GM12892 (cell line): ENCODE results near the gene MXRA8.

Source experiments
- DNase-seq: peaks from one replicate; pipeline ENCODE4 v3.0.0; 2011; ENCODE audit not compliant: insufficient read length
- FAIRE-seq: peaks from 2 replicates; lab custom pipeline; 2011; peaks lifted over from hg19 to GRCh38; lab: Jason Lieb, UNC
- POLR2A ChIP-seq: IDR thresholded peaks from 2 replicates; pipeline ENCODE4 v1.6.1; 2011; ENCODE audit warnings: low read depth, low read length, control low read depth
- POLR2AphosphoS5 ChIP-seq: IDR thresholded peaks from 2 replicates; pipeline ENCODE4 v1.6.1; 2011; ENCODE audit warnings: low read depth, low read length, control low read depth
- TAF1 ChIP-seq: IDR thresholded peaks from 2 replicates; pipeline ENCODE4 v1.6.1; 2011; ENCODE audit warnings: low read depth, mild to moderate bottlenecking, control low read depth, low read length, borderline replicate concordance

Gene MXRA8

DNA sequence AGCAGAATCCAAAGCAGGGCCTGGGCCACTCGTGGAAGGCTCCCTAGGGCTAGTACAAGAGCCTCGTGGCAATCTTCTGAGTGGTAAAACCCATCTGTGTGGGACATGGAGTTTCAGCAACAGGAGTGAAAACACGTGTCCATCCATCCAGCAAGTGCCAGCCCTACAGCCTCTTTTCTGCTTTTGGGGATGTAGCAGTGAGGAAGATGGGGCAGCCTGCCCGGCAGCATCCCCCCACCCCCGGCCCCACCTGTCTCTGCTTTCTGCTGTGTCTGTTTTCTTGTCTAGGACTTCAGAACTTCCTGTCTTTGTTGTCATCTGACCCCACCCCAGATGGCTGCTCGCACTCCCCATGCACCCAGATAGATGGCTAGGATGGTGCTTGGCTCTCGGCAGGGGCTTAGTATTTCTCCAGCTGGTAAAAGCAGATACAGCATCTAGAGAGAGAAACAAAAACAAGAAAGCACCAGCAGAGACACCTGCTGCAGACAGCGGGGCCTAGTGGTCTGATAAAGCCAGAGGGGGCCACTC lies 32.2 kb downstream of the MXRA8 start:
- DNase-seq (no peak), FAIRE-seq (no peak)
- TF ChIP-seq TAF1 (no peak), POLR2AphosphoS5 (no peak), POLR2A (no peak)

DNA sequence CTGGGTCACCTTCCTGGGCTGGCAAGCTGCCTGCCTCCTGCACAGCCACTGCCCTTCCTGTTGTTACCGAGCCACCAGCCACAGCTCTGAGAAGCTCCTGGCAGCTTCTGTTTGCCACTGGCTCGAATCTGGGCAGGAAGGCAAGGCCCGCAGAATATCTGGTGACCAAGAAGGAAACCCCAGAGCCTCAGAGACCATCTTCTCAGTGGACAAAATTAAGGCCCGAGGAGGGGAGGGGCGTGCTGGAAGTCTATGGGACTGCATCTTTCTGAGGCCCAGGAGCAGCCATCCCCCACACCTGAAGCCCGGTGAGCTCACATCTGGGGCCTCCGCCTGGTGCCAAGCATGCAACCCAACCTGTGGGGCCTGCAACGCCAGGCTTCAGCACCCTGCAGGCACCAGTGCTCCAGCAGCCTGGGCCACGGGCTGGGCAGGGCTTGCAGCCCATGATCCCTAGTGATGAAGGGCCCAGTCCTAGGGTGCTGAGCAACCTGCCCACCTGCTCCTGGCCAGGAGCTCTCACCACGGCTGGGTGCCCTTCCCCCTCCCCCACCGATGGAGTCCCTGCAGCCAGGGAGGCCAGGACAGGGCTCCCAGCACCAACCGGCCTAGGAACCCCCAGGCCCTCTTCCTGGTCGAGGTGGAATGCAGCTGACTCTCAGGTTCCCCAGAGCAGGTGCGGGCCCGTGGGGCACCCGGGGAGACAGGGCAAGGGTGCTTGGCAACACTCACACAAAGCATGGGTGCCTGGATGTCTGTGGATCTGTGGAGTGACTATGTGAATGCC lies 32.9 kb downstream of the MXRA8 start:
- DNase-seq = no peak
- TF ChIP-seq POLR2A (no peak), POLR2AphosphoS5 (no peak), TAF1 (no peak)

DNA sequence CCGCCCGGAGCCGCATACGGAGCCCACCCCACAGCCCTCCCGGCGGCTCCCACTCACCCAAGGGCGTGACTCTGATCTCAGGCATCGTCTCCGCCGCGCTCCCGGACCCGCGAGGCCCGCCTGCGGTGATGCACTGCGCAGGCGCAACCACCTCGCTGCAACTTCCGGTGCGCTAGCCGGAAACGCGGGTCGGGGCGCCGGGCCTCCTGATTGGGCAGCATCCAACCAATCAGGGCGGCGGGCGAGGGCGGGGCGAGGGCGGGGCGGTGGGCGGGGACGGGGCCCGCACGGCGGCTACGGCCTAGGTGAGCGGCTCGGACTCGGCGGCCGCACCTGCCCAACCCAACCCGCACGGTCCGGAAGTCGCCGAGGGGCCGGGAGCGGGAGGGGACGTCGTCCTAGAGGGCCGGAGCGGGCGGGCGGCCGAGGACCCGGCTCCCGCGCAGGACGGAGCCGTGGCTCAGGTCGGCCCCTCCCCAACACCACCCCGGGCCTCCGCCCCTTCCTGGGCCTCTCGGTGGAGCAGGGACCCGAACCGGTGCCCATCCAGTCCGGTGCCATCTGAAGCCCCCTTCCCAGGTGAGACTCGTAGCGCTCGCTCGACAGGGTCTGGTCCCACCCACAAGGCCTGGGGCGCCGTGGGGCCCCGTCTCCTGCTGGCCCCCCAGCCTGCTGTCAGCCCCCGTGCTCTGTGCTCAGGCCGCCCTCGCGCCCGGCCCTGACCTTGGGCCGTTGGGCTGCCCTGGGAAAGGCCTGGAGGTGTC lies 33.6 kb downstream of the MXRA8 start, which contains the start of the genes CPTP and INTS11:
CPTP (plus strand) TSS at position 279 of the 764 bp plus-strand sequence. CDS start 2,109 bp downstream, outside the sequence.
INTS11 (minus strand) TSS at position 137 of the 764 bp plus-strand sequence; CDS start at position 85, 52 bp downstream.
- peak; percentile 98 for FAIRE-seq
- TF ChIP-seq POLR2AphosphoS5 (peak; percentile 65), POLR2A (peak; percentile 83), TAF1 (peak; percentile 3; the same call in 1 of the 2 replicates)
- peak; percentile 99 for DNase-seq

More for the DNA sequence above, 32.9 kb downstream of the MXRA8 start:
- no peak for FAIRE-seq

DNA sequence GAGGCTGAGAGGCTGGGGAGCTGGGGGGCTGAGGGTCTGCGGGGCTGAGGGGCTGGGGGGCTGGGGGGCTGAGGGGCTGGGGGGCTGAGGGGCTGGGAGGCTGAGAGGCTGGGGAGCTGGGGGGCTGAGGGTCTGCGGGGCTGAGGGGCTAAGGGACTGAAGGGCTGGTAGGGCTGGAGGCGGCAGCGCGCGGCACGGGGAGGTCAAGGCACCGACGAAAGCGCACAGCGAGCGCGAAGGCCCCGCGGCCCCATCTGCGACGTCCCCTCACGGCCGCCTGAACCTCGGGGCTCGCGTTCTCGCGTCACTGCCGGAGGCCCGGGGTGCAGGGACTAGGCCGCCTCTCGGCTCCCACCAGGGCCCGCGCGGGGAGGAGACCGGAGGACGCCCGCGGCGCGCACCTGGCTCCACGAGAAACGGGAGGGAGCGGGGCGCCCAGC lies 34.3 kb downstream of the MXRA8 start:
- TF ChIP-seq TAF1 = no peak
- TF ChIP-seq POLR2AphosphoS5 = no peak
- no peak for TF ChIP-seq POLR2A
- DNase-seq (no peak), FAIRE-seq (no peak)

DNA sequence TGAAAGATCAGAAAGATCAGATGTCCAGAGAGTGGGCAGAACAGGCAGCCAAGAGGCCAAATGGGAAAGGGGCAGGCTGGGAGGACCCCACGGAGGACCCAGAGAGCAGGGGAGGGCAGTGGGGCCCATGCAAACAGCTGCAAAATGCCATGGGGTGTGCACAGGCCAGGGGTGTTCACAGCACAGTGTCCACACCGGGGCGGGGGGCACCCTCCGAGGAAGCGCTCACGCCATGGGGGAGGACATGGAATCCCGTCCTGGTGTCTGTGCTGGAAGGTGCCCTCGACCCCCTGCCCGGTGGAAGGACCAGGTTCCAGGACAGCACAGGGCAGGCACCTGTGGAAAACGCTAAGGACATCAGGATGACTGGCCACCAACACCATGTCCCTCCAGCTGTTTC lies 35.4 kb downstream of the MXRA8 start:
- TF ChIP-seq POLR2A (no peak), TAF1 (no peak), POLR2AphosphoS5 (no peak)
- DNase-seq (no peak), FAIRE-seq (no peak)

DNA sequence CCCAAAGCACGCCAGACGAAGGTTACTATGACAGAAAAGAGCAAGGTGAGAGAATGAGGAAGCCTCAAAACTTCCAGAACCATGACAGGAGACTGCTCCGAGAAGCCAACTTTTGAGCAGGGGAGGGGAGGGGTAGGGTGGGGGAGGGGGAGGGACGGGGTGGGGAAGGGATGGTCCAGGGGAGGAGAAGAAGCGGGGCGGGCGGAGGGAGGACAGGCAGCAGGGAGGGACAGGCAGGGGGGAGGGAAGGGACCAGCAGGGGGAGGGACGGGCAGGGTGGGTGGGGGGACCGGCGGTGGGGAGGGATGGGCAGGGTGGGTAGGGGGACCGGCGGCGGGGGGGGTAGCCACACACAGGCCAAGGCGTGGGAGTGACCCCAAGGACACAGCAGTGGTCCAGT lies 35.9 kb downstream of the MXRA8 start:
- DNase-seq (no peak), FAIRE-seq (no peak)
- TF ChIP-seq POLR2AphosphoS5 (no peak), POLR2A (no peak), TAF1 (no peak)

DNA sequence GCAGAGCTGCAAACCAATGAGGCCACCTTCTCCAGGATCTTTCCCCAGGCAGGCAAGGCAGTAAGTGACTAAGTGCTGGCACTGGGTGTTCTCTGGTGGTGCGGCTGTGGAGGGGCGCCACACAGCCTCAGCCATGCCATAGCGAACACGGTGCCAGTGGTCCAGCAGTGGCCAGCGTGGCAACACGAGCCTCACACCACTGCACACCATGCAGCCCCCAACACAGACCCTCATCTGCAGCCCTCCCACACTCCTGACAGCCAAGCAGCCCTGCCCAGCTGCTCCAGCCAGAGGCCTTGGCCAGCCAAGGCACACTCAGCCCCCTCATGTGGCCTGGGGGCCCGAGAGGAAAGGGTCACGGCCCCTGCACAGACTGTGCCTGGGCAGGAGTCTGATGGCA lies 36.9 kb downstream of the MXRA8 start:
- DNase-seq = no peak
- TF ChIP-seq POLR2A (no peak), POLR2AphosphoS5 (no peak), TAF1 (no peak)

DNA sequence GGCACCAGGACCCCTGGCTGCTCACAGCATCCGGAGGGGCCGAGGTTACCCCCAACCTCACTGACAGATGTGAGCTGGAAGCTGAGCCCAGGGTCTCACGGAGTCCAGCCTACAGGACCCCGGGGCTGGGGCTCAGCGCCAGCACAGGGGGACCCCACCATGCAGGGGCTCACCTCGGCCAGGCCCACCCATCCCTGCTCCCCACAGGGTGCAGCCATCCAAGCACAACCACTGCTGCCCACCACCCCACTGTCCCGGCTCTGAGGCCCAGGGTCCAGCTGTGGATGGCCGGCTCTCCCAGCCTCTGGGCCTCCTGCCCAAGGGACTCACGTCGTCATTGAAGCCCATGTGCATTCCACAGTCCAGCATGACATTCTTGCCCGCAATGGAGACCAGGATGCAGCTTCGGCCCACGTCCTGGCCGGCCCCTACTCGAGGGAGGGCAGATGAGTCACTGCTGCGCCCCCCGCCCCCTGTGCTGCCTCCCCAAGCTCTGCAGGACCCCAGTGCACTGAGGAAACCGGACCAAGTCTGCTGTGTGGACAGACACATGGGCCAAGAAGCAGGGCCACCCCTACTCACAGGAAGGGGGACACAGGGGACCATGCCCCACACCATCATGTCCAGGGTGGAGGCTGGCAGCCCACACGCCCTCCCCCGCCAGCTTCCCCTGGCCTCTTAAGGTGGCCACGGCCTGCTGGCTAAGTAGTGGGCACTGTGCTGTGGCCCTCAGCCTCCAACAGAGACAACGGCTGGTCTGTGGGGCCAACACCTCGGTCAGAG lies 37.5 kb downstream of the MXRA8 start:
- TF ChIP-seq TAF1 (no peak), POLR2AphosphoS5 (no peak), POLR2A (no peak; the same call in 1 of the 2 replicates)
- FAIRE-seq = no peak

More for the DNA sequence above, 36.9 kb downstream of the MXRA8 start:
- FAIRE-seq = no peak

DNA sequence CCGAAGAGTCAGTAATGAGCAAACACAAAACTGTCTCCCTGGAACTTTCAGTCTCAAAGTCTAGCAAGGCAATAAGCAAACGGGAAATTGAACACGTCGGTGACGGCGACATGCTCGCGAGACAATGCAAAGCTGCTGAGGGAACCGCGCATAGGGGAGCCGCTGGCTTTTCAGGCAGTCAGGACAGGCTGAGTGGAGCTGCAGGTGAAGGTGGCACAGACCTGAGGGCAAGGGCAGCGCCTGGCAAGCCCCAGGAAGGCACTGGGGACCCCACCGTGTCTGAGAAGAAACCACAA lies 38.8 kb downstream of the MXRA8 start:
- FAIRE-seq = no peak
- no peak for TF ChIP-seq TAF1
- no peak for TF ChIP-seq POLR2A
- TF ChIP-seq POLR2AphosphoS5 = no peak
- DNase-seq = no peak

More for the DNA sequence above, 37.5 kb downstream of the MXRA8 start:
- no peak for DNase-seq

DNA sequence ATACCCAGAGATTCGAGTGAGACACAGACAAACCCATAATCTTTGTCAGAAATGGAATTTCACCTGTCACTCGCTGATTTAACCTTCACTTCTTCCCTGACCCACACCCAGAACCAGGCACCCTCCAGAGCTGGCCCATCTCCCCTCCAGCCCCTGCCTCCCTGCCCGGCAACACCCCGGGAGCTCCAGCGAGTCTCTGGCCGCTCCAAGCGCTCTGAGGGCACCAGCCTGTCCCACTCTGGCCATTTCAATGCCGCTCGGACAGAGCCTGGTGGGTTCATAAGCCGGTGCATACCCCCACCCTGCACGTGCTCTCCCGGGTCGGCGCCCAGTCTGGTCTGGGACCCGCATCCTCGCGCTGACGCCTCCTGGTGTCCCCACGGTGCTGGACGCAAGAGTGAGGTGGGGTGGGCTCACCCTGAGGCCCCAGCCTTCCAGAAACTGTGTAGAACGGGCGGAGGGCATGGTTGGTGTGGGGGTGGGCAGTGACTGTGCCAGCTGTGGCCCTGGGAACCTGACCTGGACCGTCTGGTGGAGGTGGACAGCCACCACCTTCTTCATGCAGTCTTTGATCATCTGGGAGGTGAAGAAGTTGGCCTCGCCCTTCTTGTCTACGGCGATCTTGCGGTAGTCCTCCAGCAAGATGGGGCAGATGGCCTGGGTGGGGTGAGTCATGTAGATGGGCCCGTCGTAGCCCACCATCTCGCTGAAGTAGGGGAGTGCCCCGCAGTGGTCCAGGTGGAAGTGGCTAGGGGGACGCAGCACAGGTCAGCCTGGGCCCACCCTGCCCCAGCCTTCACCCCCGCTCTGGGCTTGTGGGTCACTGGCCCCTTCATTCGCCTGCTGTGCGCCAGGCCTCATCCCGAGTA lies 39.3 kb downstream of the MXRA8 start:
- TF ChIP-seq TAF1 (no peak), POLR2A (no peak), POLR2AphosphoS5 (no peak)
- FAIRE-seq = no peak
- DNase-seq = no peak
